PC-3 (cell line): Measurements from ENCODE around the gene GLI3. TPM values are rescaled to one million over a fixed set of nuclear protein-coding genes. Genes with fewer than 3 reads are reported as not detected.

ENCODE experiments used
- ATAC-seq: fragments of 200-7000 bp; cut with Tn5 transposase; 2 replicates; pipeline ENCODE4 v1.9.1; 2020; ENCODE audit warnings: mild to moderate bottlenecking, moderate library complexity
- BruUV-seq: library from RNA; stranded (reverse); fragments of 400-500 nt; replicated peaks from 2 replicates; lab custom pipeline; 2021; lab: Mats Ljungman, UMichigan
- CTCF ChIA-PET: fragments of 300-600 bp; sonication (Branson Sonifier 250); formaldehyde crosslinking; loops from one replicate; lab custom pipeline; 2022; ENCODE audit warnings: antibody characterized with exemption; lab: Charles Lee
- POLR2A ChIA-PET: fragments of 300-600 bp; sonication (Branson Sonifier 250); formaldehyde crosslinking; loops from one replicate; lab custom pipeline; 2022; ENCODE audit warnings: antibody characterized with exemption; ENCODE audit not compliant: unreplicated experiment; lab: Charles Lee
- DNase-seq: peaks from one replicate; pipeline ENCODE4 v3.0.0-alpha.2; 2015
- H2AFZ ChIP-seq: fragments of 300-600 bp; sonication (generic); 2 replicates; pipeline ENCODE4 v1.6.0; 2016; ENCODE audit warnings: antibody characterized with exemption, low read length
- H3F3A ChIP-seq: fragments of 300-600 bp; sonication (generic); one replicate; pipeline ENCODE4 v1.6.0; 2017; ENCODE audit warnings: antibody characterized with exemption, low read length, control low read depth, mild to moderate bottlenecking; ENCODE audit not compliant: unreplicated experiment
- H3K27ac ChIP-seq: fragments of 300-600 bp; sonication (generic); 2 replicates; pipeline ENCODE4 v1.5.1; 2016; ENCODE audit warnings: mild to moderate bottlenecking, low read length
- H3K27me3 ChIP-seq: fragments of 300-600 bp; sonication (generic); 2 replicates; pipeline ENCODE4 v1.6.1; 2016; ENCODE audit warnings: low read length, mixed read lengths
- H3K36me3 ChIP-seq: fragments of 300-600 bp; sonication (generic); 2 replicates; pipeline ENCODE4 v1.6.1; 2016; ENCODE audit warnings: low read depth, mixed run types, low read length, mixed read lengths
- H3K4me1 ChIP-seq: fragments of 300-600 bp; sonication (generic); 2 replicates; pipeline ENCODE4 v1.5.1; 2016; ENCODE audit warnings: low read length; ENCODE audit not compliant: insufficient read depth
- H3K4me2 ChIP-seq: fragments of 300-600 bp; sonication (generic); 2 replicates; pipeline ENCODE4 v1.6.0; 2016; ENCODE audit warnings: low read length
- H3K4me3 ChIP-seq: fragments of 300-600 bp; sonication (generic); 2 replicates; pipeline ENCODE4 v1.5.1; 2016; ENCODE audit warnings: mild to moderate bottlenecking, low read length, mixed read lengths
- H3K79me2 ChIP-seq: fragments of 300-600 bp; sonication (generic); 2 replicates; pipeline ENCODE4 v1.6.1; 2017; ENCODE audit warnings: low read length, mixed read lengths
- H3K9ac ChIP-seq: fragments of 300-600 bp; sonication (generic); 2 replicates; pipeline ENCODE4 v1.6.0; 2016; ENCODE audit warnings: mild to moderate bottlenecking, low read length
- H3K9me2 ChIP-seq: fragments of 300-600 bp; sonication (generic); replicated peaks from 2 replicates; pipeline ENCODE4 v1.6.1; 2016; ENCODE audit warnings: mixed run types, low read length, mixed read lengths
- H3K9me3 ChIP-seq: fragments of 300-600 bp; sonication (generic); 2 replicates; pipeline ENCODE4 v1.6.1; 2016; ENCODE audit warnings: low read length, mixed read lengths
- H4K20me1 ChIP-seq: fragments of 300-600 bp; sonication (generic); 2 replicates; pipeline ENCODE4 v1.6.1; 2016; ENCODE audit warnings: low read length, mixed read lengths
- CTCF ChIP-seq: fragments of 300-600 bp; sonication (generic); conservative IDR thresholded peaks from 2 replicates; pipeline ENCODE4 v1.5.1; 2017; ENCODE audit warnings: antibody characterized with exemption, low read depth, mild to moderate bottlenecking, low read length
- EZH2 ChIP-seq: fragments of 300-600 bp; sonication (generic); IDR thresholded peaks from one replicate; pipeline ENCODE4 v1.6.1; 2017; ENCODE audit warnings: antibody characterized with exemption, mild to moderate bottlenecking, low read length; ENCODE audit not compliant: unreplicated experiment
- EZH2phosphoT487 ChIP-seq: fragments of 300-600 bp; sonication (generic); IDR thresholded peaks from 2 replicates; pipeline ENCODE4 v1.6.1; 2018; ENCODE audit warnings: mild to moderate bottlenecking, antibody characterized with exemption, low read length, borderline replicate concordance
- intact Hi-C: fragments of 100-400 bp; cut with micrococcal nuclease; formaldehyde crosslinking; loops from 2 replicates; pipeline ENCODE4 v1.9.0; 2023
- total RNA-seq: library from RNA; depleted of rRNA; stranded (reverse); fragments of >200 nt; gene quantifications from 2 replicates; pipeline ENCODE4 v1.2.3, GENCODE V29; 2014

GLI3 gene
- total RNA-seq, 1 experiment from 2014 or later: 3.5 TPM

DNA sequence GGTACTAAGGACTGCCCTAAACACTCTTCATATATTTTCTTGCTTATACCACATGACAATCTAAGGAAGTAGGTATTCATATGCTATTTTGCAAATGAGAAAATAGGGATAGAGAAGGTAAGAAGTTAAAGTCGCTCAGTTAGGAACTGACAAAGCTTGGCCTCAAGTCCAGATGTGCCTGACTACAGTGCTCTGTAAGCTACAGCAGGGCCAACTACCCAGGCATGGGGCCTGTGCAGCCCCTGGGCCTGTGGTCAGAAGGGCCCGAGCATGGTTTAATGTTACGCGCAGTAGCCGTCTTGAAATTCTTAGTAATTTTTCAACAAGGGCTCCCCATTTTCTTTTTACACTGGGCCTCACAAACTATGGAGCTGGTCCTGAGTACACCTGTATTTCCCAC is 146.2 kb downstream of the GLI3 start:
- ATAC-seq (no peak), DNase-seq (no peak)
- H3K9ac ChIP-seq: peak overlapping the region; percentile 83
- H3K4me1 ChIP-seq: peaks cover 47% of the 10 kb centered on the region
- no peak overlapping the region for H3K4me3 ChIP-seq
- H4K20me1 ChIP-seq: no peaks in the 10 kb centered on the region
- peak overlapping the region; percentile 96 for H3K27ac ChIP-seq
- H3K9me2 ChIP-seq: no peaks in the 10 kb centered on the region
- peak overlapping the region; percentile 38 for H3K4me2 ChIP-seq
- no peaks in the 10 kb centered on the region for H3K9me3 ChIP-seq
- no peaks in the 10 kb centered on the region for H3K27me3 ChIP-seq
- no peak for TF ChIP-seq EZH2phosphoT487
- no peak for TF ChIP-seq EZH2
- TF ChIP-seq CTCF: no peak
- intact Hi-C loops: loop anchor here (1.0 to 5.0 kb wide), 4 partner anchors 13 to 146 kb away; partner anchors contain the start of gene GLI3
- no TSS peak for BruUV-seq
- H3K36me3 ChIP-seq: no peaks in the 10 kb centered on the region
- ChIA-PET POLR2A (interaction anchor here (0.6 kb wide), 1 partner anchor 510 kb away, joined by 3 read pairs; no protein-coding TSS in a partner anchor), CTCF (no interaction called here)
- peaks cover 7% of the 10 kb centered on the region; the same call in 1 of the 2 replicates for H3K79me2 ChIP-seq
- no peaks in the 10 kb centered on the region for H3F3A ChIP-seq
- no peak overlapping the region for H2AFZ ChIP-seq

GRCh38 chr7:42090056-42090455 is 147.0 kb downstream of the GLI3 start:
- Histone ChIP-seq H3K4me1 (peaks cover 44% of the 10 kb centered on the region), H3K4me2 (peak overlapping the region; percentile 38; the same call in 1 of the 2 replicates), H3K4me3 (no peak overlapping the region), H3K27ac (peak overlapping the region; percentile 96), H3K36me3 (no peaks in the 10 kb centered on the region), H3F3A (no peaks in the 10 kb centered on the region), H2AFZ (no peak overlapping the region), H3K9me2 (no peaks in the 10 kb centered on the region), H3K9me3 (no peaks in the 10 kb centered on the region), H4K20me1 (no peaks in the 10 kb centered on the region), H3K79me2 (peaks cover 7% of the 10 kb centered on the region; the same call in 1 of the 2 replicates), H3K9ac (peak overlapping the region; percentile 83), H3K27me3 (no peaks in the 10 kb centered on the region)
- CTCF ChIA-PET: interaction anchor here (0.6 kb wide), 1 partner anchor 12 kb away, joined by 3 read pairs; no protein-coding TSS in a partner anchor
- no TSS peak for BruUV-seq
- DNase-seq: peak; percentile 76
- TF ChIP-seq EZH2: no peak
- no peak for TF ChIP-seq CTCF
- TF ChIP-seq EZH2phosphoT487: no peak
- POLR2A ChIA-PET: interaction anchor here (0.6 kb wide), 1 partner anchor 1492 kb away, joined by 14 read pairs; no protein-coding TSS in a partner anchor
- intact Hi-C loops: loop anchor here (2.0 to 5.0 kb wide), 2 partner anchors 82 to 147 kb away; partner anchors contain the start of gene GLI3
- ATAC-seq: peak; percentile 16

DNA sequence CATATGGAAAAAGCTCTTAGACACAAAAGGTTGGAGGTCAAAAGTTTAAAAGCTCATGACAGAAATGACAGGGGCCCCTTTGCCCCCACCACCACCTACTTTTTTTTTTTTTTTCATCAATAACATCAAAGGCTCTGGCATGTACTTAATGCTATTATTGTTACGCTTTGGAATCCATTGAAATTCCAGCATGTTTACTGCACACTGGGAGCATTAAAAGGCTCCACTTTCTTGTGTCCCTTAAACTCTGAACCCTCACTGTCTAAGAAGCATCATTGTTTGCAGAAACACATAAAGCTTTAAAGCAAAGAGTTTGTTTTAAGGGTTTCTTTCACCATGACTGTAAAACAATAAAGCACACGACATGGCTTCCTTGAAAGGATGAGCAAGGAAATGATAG is 149.4 kb downstream of the GLI3 start:
- Histone ChIP-seq H3K27ac (no peak overlapping the region), H4K20me1 (no peaks in the 10 kb centered on the region), H3K9me2 (no peaks in the 10 kb centered on the region), H3K27me3 (no peaks in the 10 kb centered on the region), H3K9me3 (no peaks in the 10 kb centered on the region), H3K9ac (no peak overlapping the region), H3K4me3 (no peak overlapping the region), H3K36me3 (no peaks in the 10 kb centered on the region), H3K79me2 (peaks cover 7% of the 10 kb centered on the region; the same call in 1 of the 2 replicates), H3F3A (no peaks in the 10 kb centered on the region), H3K4me1 (peaks cover 34% of the 10 kb centered on the region), H2AFZ (no peak overlapping the region), H3K4me2 (no peak overlapping the region)
- TF ChIP-seq CTCF (no peak), EZH2phosphoT487 (no peak), EZH2 (no peak)
- no peak for DNase-seq
- BruUV-seq: no TSS peak
- ChIA-PET POLR2A (no interaction called here), CTCF (no interaction called here)
- no peak for ATAC-seq
- intact Hi-C loops: no loop called here
